ENCODE data around the gene FAM193A.

- TF ChIP-seq GATA2 (IDR thresholded peaks at IDR 0.05; ENCODE audit: low read depth, low read length): no peak
- no peak for TF ChIP-seq GATA3 (IDR thresholded peaks at IDR 0.05; ENCODE audit: low read depth, low read length)
These were observed 50.9 kb downstream of the FAM193A start for GRCh38 chr4:2587213-2587823.

Data from SH-SY5Y (cell line).